Neural progenitor cell (in vitro differentiated cells): ENCODE measurements around the gene NUAK1. TPM values are rescaled to one million over a fixed set of nuclear protein-coding genes. Genes with fewer than 3 reads are reported as not detected.

Source experiments
- DNase-seq: peaks from one replicate; pipeline ENCODE4 v3.0.0-alpha.2; 2016; ENCODE audit warnings: low spot score
- H2AFZ ChIP-seq: fragments of 200-600 bp; sonication (generic); replicated peaks from 2 replicates; pipeline ENCODE4 v1.6.1; 2016; ENCODE audit warnings: antibody characterized with exemption
- H3F3A ChIP-seq: fragments of 200-600 bp; sonication (generic); 2 replicates; pipeline ENCODE4 v1.6.1; 2016; ENCODE audit warnings: antibody characterized with exemption, low read depth
- H3K27ac ChIP-seq: fragments of 200-600 bp; sonication (generic); 2 replicates; pipeline ENCODE4 v1.5.1; 2016; ENCODE audit warnings: mild to moderate bottlenecking
- H3K27me3 ChIP-seq: fragments of 200-600 bp; sonication (generic); 2 replicates; pipeline ENCODE4 v1.6.1; 2016; ENCODE audit warnings: mild to moderate bottlenecking, moderate library complexity
- H3K36me3 ChIP-seq: fragments of 200-600 bp; sonication (generic); 2 replicates; pipeline ENCODE4 v1.5.1; 2016
- H3K4me1 ChIP-seq: fragments of 200-600 bp; sonication (generic); 2 replicates; pipeline ENCODE4 v1.6.1; 2016; ENCODE audit warnings: mixed run types
- H3K4me2 ChIP-seq: fragments of 200-600 bp; sonication (generic); 2 replicates; pipeline ENCODE4 v1.6.1; 2016
- H3K4me3 ChIP-seq: fragments of 200-600 bp; sonication (generic); 2 replicates; pipeline ENCODE4 v1.5.1; 2016
- H3K79me2 ChIP-seq: fragments of 200-600 bp; sonication (generic); 2 replicates; pipeline ENCODE4 v1.6.1; 2016; ENCODE audit warnings: low read depth
- H3K9ac ChIP-seq: fragments of 200-600 bp; sonication (generic); 2 replicates; pipeline ENCODE4 v1.6.1; 2016
- H3K9me3 ChIP-seq: fragments of 200-600 bp; sonication (generic); 2 replicates; pipeline ENCODE4 v1.5.1; 2016; ENCODE audit warnings: low read depth
- H4K20me1 ChIP-seq: fragments of 200-600 bp; sonication (generic); 2 replicates; pipeline ENCODE4 v1.6.1; 2016; ENCODE audit warnings: low read depth
- H3K27ac Mint-ChIP-seq: 3 replicates; pipeline ENCODE4 v1.8.0; 2021; ENCODE audit warnings: mixed read lengths
- H3K27me3 Mint-ChIP-seq: 2 replicates; pipeline ENCODE4 v1.8.0; 2022; ENCODE audit warnings: low read depth, mild to moderate bottlenecking, inconsistent platforms, moderate library complexity, mixed read lengths; ENCODE audit not compliant: insufficient read depth
- H3K36me3 Mint-ChIP-seq: 3 replicates; pipeline ENCODE4 v1.8.0; 2021; ENCODE audit warnings: mixed read lengths
- H3K4me1 Mint-ChIP-seq: 3 replicates; pipeline ENCODE4 v1.8.0; 2021; ENCODE audit warnings: mixed read lengths
- H3K4me3 Mint-ChIP-seq: 3 replicates; pipeline ENCODE4 v1.8.0; 2021; ENCODE audit warnings: mild to moderate bottlenecking, moderate library complexity, mixed read lengths
- H3K9me3 Mint-ChIP-seq: 3 replicates; pipeline ENCODE4 v1.8.0; 2020; ENCODE audit warnings: mixed read lengths
- EZH2 ChIP-seq: fragments of 200-600 bp; sonication (generic); IDR thresholded peaks from 2 replicates; pipeline ENCODE4 v1.6.1; 2017; ENCODE audit warnings: antibody characterized with exemption, mild to moderate bottlenecking, moderate library complexity
- EZH2phosphoT487 ChIP-seq: fragments of 200-600 bp; sonication (generic); IDR thresholded peaks from 2 replicates; pipeline ENCODE4 v1.6.1; 2017; ENCODE audit warnings: antibody characterized with exemption
- total RNA-seq: library from RNA; depleted of rRNA; stranded (reverse); fragments of >200 nt; gene quantifications from 2 replicates; pipeline ENCODE4 v1.2.3, GENCODE V29; 2015; ENCODE audit warnings: low replicate concordance
- TF ChIP-seq, protein P1 (sequence below): fragments of 200-600 bp; sonication (generic); IDR thresholded peaks from 2 replicates; pipeline ENCODE4 v1.5.1; 2017; ENCODE audit warnings: antibody characterized with exemption, mild to moderate bottlenecking

The NUAK1 gene
- total RNA-seq, 1 donor from 2014 or later = 18.8 TPM

DNA sequence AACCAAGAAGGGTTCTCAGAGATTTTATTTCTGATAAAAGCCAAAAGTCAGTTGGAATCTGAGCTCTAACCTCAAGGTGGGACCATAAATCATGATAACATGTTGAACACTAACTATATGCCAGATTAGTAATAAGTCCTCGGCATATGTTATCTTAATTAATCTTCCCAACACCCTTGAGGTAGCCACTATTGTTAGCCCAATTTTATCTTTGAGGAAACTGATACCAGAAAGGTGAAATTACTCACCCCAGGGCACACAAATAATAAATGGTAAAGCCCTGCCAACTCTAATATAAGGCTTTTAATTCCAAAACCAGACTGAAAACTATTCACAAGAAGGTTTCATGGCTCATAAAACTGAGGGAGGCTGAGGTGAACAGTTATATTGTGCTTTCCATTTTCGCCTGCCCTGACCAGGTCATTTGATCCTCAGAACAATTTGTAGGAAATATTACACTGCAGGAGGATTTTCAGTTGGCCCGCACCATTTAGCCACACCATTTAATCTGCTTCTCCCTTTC lies 16.1 kb upstream of the NUAK1 start:
- Mint-ChIP-seq H3K36me3 (no peaks in the 10 kb centered on the region), H3K4me3 (no peak overlapping the region), H3K9me3 (no peaks in the 10 kb centered on the region), H3K4me1 (no peaks in the 10 kb centered on the region), H3K27me3 (no peaks in the 10 kb centered on the region), H3K27ac (no peak overlapping the region)
- Histone ChIP-seq H3K9ac (no peak overlapping the region), H3K4me2 (no peak overlapping the region), H3K4me1 (peaks cover 8% of the 10 kb centered on the region), H3K79me2 (no peaks in the 10 kb centered on the region), H4K20me1 (no peaks in the 10 kb centered on the region), H3K4me3 (no peak overlapping the region), H3K27ac (no peak overlapping the region), H3K36me3 (no peaks in the 10 kb centered on the region), H3F3A (no peaks in the 10 kb centered on the region), H3K27me3 (no peaks in the 10 kb centered on the region), H2AFZ (no peak overlapping the region), H3K9me3 (no peaks in the 10 kb centered on the region)
- DNase-seq = no peak
- TF ChIP-seq, protein P1, sequence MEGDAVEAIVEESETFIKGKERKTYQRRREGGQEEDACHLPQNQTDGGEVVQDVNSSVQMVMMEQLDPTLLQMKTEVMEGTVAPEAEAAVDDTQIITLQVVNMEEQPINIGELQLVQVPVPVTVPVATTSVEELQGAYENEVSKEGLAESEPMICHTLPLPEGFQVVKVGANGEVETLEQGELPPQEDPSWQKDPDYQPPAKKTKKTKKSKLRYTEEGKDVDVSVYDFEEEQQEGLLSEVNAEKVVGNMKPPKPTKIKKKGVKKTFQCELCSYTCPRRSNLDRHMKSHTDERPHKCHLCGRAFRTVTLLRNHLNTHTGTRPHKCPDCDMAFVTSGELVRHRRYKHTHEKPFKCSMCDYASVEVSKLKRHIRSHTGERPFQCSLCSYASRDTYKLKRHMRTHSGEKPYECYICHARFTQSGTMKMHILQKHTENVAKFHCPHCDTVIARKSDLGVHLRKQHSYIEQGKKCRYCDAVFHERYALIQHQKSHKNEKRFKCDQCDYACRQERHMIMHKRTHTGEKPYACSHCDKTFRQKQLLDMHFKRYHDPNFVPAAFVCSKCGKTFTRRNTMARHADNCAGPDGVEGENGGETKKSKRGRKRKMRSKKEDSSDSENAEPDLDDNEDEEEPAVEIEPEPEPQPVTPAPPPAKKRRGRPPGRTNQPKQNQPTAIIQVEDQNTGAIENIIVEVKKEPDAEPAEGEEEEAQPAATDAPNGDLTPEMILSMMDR = no peak
- TF ChIP-seq EZH2phosphoT487 = no peak
- no peak for TF ChIP-seq EZH2

DNA sequence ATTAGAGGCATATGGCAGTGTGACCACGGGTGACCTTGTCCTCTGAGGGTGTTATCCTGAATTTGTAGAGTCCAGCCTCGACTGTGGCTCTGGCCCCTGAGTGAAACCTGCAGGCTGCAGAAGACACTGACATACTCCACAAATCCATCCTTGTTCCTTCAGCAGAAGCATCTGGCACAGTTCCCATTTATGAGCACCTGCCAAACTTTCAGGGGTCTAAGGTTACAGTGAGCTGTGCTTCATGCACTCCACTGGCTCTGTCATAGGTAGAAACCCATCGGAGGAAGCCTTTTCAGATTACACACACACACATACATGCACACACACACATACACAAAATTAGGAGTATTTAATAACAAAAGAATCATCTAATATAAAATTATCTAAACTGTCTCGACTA lies 13.6 kb upstream of the NUAK1 start:
- H3K27me3 ChIP-seq = no peaks in the 10 kb centered on the region
- H4K20me1 ChIP-seq = no peaks in the 10 kb centered on the region
- H3K9me3 ChIP-seq = no peaks in the 10 kb centered on the region
- no peak overlapping the region for H3K9ac ChIP-seq
- Mint-ChIP-seq H3K36me3 (no peaks in the 10 kb centered on the region), H3K4me1 (no peaks in the 10 kb centered on the region), H3K27me3 (no peaks in the 10 kb centered on the region), H3K9me3 (no peaks in the 10 kb centered on the region), H3K27ac (no peak overlapping the region), H3K4me3 (no peak overlapping the region)
- H3K36me3 ChIP-seq = no peaks in the 10 kb centered on the region
- H3K27ac ChIP-seq = no peak overlapping the region
- TF ChIP-seq EZH2phosphoT487 (no peak), EZH2 (no peak)
- TF ChIP-seq, protein P1 = no peak
- no peak overlapping the region for H3K4me2 ChIP-seq
- DNase-seq = no peak
- no peak overlapping the region for H2AFZ ChIP-seq
- no peak overlapping the region for H3K4me3 ChIP-seq
- H3F3A ChIP-seq = no peaks in the 10 kb centered on the region
- H3K4me1 ChIP-seq = peaks cover 7% of the 10 kb centered on the region
- H3K79me2 ChIP-seq = no peaks in the 10 kb centered on the region

DNA sequence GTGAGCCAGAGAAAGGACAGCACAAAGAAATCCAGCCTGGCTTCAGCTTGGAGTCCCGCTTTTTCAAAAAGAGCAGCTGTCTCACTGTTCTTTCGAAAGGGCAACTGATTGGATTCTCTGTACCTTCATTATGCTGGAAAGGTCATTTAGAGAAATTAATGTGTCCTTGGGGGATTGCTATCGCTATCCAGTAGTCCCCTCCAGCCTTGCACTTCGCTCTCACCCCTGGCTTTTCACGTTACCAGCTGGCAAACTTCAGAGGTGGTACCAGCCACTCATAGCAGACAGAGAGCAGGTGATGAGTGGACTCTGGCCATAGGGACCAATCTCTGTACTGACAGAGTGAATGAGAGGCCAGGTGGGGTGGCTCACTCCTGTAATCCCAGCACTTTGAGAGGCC lies 11.8 kb upstream of the NUAK1 start:
- peaks cover 5% of the 10 kb centered on the region for H3K4me1 ChIP-seq
- H2AFZ ChIP-seq = no peak overlapping the region
- no peaks in the 10 kb centered on the region for H3K36me3 ChIP-seq
- no peaks in the 10 kb centered on the region for H3K36me3 Mint-ChIP-seq
- H3K9ac ChIP-seq = no peak overlapping the region
- H3K27me3 Mint-ChIP-seq = no peaks in the 10 kb centered on the region
- no peaks in the 10 kb centered on the region for H3F3A ChIP-seq
- DNase-seq = no peak
- H3K4me2 ChIP-seq = no peak overlapping the region
- no peaks in the 10 kb centered on the region for H3K27me3 ChIP-seq
- H3K4me3 Mint-ChIP-seq = no peak overlapping the region
- H4K20me1 ChIP-seq = no peaks in the 10 kb centered on the region
- no peak overlapping the region for H3K27ac ChIP-seq
- no peaks in the 10 kb centered on the region for H3K9me3 ChIP-seq
- no peaks in the 10 kb centered on the region for H3K79me2 ChIP-seq
- H3K4me1 Mint-ChIP-seq = peaks cover 2% of the 10 kb centered on the region
- no peaks in the 10 kb centered on the region for H3K9me3 Mint-ChIP-seq
- H3K4me3 ChIP-seq = no peak overlapping the region
- H3K27ac Mint-ChIP-seq = no peak overlapping the region
- TF ChIP-seq, protein P1 = no peak
- TF ChIP-seq EZH2phosphoT487 = no peak
- no peak for TF ChIP-seq EZH2
